IMR-90 (cell line): ENCODE data around the gene MLLT3. TPM values are rescaled to one million over a fixed set of nuclear protein-coding genes. Genes with fewer than 3 reads are reported as not detected.
A peak's percentile ranks its signal among the peaks of the same experiment; 100 is the strongest.

Experiments used
- ATAC-seq: fragments of 200-7000 bp; cut with Tn5 transposase; 2 replicates; pipeline ENCODE4 v1.9.1; 2020; ENCODE audit warnings: low read depth, mild to moderate bottlenecking, moderate library complexity
- BruUV-seq: library from RNA; stranded (reverse); fragments of 400-500 nt; replicated peaks from 2 replicates; lab custom pipeline; 2021; lab: Mats Ljungman, UMichigan
- CTCF ChIA-PET: fragments of 300-600 bp; formaldehyde crosslinking; extraction: SDS; loops from one replicate; lab custom pipeline; 2021; ENCODE audit warnings: antibody characterized with exemption; lab: Yijun Ruan, JAX
- POLR2A ChIA-PET: fragments of 300-600 bp; sonication (Branson Sonifier 250); formaldehyde crosslinking; loops from one replicate; lab custom pipeline; 2022; ENCODE audit warnings: antibody characterized with exemption; ENCODE audit not compliant: unreplicated experiment; lab: Charles Lee
- DNase-seq: peaks from one replicate; pipeline ENCODE4 v3.0.0; 2013
- H2AFZ ChIP-seq: replicated peaks from 2 replicates; pipeline ENCODE3; 2013; ENCODE audit warnings: low read length, mild to moderate bottlenecking; ENCODE audit not compliant: poor library complexity
- H2AK5ac ChIP-seq: 2 replicates; pipeline ENCODE4 v1.6.1; 2013; ENCODE audit warnings: low read depth, low read length, inconsistent platforms
- H2AK9ac ChIP-seq: replicated peaks from 2 replicates; pipeline ENCODE3; 2013; ENCODE audit warnings: mild to moderate bottlenecking, low read depth, low read length, moderate library complexity; ENCODE audit not compliant: poor library complexity
- H2BK120ac ChIP-seq: 2 replicates; pipeline ENCODE4 v1.6.1; 2013; ENCODE audit warnings: low read depth, low read length, inconsistent platforms
- H2BK15ac ChIP-seq: 3 replicates; pipeline ENCODE4 v1.6.1; 2013; ENCODE audit warnings: low read depth, low read length, inconsistent platforms
- H2BK20ac ChIP-seq: 2 replicates; pipeline ENCODE4 v1.6.1; 2013; ENCODE audit warnings: low read depth, mild to moderate bottlenecking, inconsistent platforms, low read length, moderate library complexity
- H2BK5ac ChIP-seq: 2 replicates; pipeline ENCODE4 v1.6.1; 2013; ENCODE audit warnings: mild to moderate bottlenecking, low read depth, low read length, inconsistent platforms; ENCODE audit not compliant: poor library complexity, severe bottlenecking
- H3K14ac ChIP-seq: replicated peaks from 2 replicates; pipeline ENCODE4 v1.6.1; 2013; ENCODE audit warnings: low read depth, low read length, inconsistent platforms
- H3K18ac ChIP-seq: 2 replicates; pipeline ENCODE4 v1.6.1; 2013; ENCODE audit warnings: low read depth, low read length, control low read depth
- H3K23ac ChIP-seq: 2 replicates; pipeline ENCODE4 v1.6.1; 2013; ENCODE audit warnings: low read depth, low read length, inconsistent platforms
- H3K27ac ChIP-seq: 2 replicates; pipeline ENCODE4 v1.5.1; 2013; ENCODE audit warnings: mild to moderate bottlenecking, control low read depth, low read length; ENCODE audit not compliant: insufficient read depth
- H3K27me3 ChIP-seq: 2 replicates; pipeline ENCODE4 v1.6.1; 2013; ENCODE audit warnings: low read length; ENCODE audit not compliant: control insufficient read depth, insufficient read depth
- H3K36me3 ChIP-seq: 2 replicates; pipeline ENCODE4 v1.6.1; 2013; ENCODE audit warnings: low read length, mixed read lengths; ENCODE audit not compliant: control insufficient read depth, insufficient read depth
- H3K4ac ChIP-seq: 2 replicates; pipeline ENCODE4 v1.6.1; 2013; ENCODE audit warnings: low read depth, low read length, inconsistent platforms
- H3K4me1 ChIP-seq: 2 replicates; pipeline ENCODE4 v1.6.1; 2013; ENCODE audit warnings: low read length, mixed read lengths; ENCODE audit not compliant: control insufficient read depth, insufficient read depth
- H3K4me2 ChIP-seq: 2 replicates; pipeline ENCODE4 v1.6.1; 2013; ENCODE audit warnings: low read depth, mild to moderate bottlenecking, control low read depth, low read length, moderate library complexity
- H3K4me3 ChIP-seq: 2 replicates; pipeline ENCODE4 v1.5.1; 2013; ENCODE audit warnings: low read depth, mild to moderate bottlenecking, control low read depth, low read length, moderate library complexity; ENCODE audit not compliant: insufficient read depth
- H3K56ac ChIP-seq: 2 replicates; pipeline ENCODE4 v1.6.1; 2013; ENCODE audit warnings: low read length, inconsistent platforms; ENCODE audit not compliant: insufficient read depth; ENCODE audit errors: extremely low read depth
- H3K79me1 ChIP-seq, 2 experiments: 2 replicates each; pipeline ENCODE4 v1.6.1; 2013; ENCODE audit warnings: low read length in 2 of 2, inconsistent platforms in 1 of 2, low read depth in 1 of 2
- H3K9ac ChIP-seq: 2 replicates; pipeline ENCODE4 v1.6.1; 2013; ENCODE audit warnings: low read depth, low read length, control low read depth
- H3K9me1 ChIP-seq: 2 replicates; pipeline ENCODE4 v1.6.1; 2013; ENCODE audit warnings: low read length, inconsistent platforms; ENCODE audit not compliant: insufficient read depth
- H3K9me3 ChIP-seq: 2 replicates; pipeline ENCODE4 v1.6.1; 2013; ENCODE audit warnings: low read length; ENCODE audit not compliant: control insufficient read depth, insufficient read depth
- H4K20me1 ChIP-seq: 2 replicates; pipeline ENCODE4 v1.6.1; 2013; ENCODE audit warnings: low read length, inconsistent platforms; ENCODE audit not compliant: insufficient read depth
- H4K5ac ChIP-seq: 2 replicates; pipeline ENCODE4 v1.6.1; 2013; ENCODE audit warnings: mild to moderate bottlenecking, low read depth, low read length, control low read depth
- H4K8ac ChIP-seq, 2 experiments: 2 replicates each; pipeline ENCODE4 v1.6.1; 2013; ENCODE audit warnings: low read depth in 2 of 2, low read length in 2 of 2, control low read depth in 1 of 2, inconsistent platforms in 1 of 2
- H4K91ac ChIP-seq: 2 replicates; pipeline ENCODE4 v1.6.1; 2013; ENCODE audit warnings: low read depth, low read length, inconsistent platforms; ENCODE audit not compliant: insufficient read depth
- BHLHE40 ChIP-seq: fragments of 150-350 bp; IDR thresholded peaks from 2 replicates; pipeline ENCODE4 v1.6.1; 2016; ENCODE audit warnings: mild to moderate bottlenecking, low read depth, low read length
- CEBPB ChIP-seq: IDR thresholded peaks from 2 replicates; pipeline ENCODE4 v1.6.1; 2012; ENCODE audit warnings: low read depth, low read length, improper control_type of control experiment
- CHD1 ChIP-seq: IDR thresholded peaks from 2 replicates; pipeline ENCODE4 v1.6.1; 2012; ENCODE audit warnings: low read depth, low read length, improper control_type of control experiment
- CTCF ChIP-seq: conservative IDR thresholded peaks from 2 replicates; pipeline ENCODE4 v1.5.1; 2012; ENCODE audit warnings: mild to moderate bottlenecking, low read depth, low read length, improper control_type of control experiment
- ELK1 ChIP-seq: fragments of 150-350 bp; IDR thresholded peaks from 2 replicates; pipeline ENCODE4 v1.6.1; 2016; ENCODE audit warnings: low read depth, mild to moderate bottlenecking, low read length, moderate library complexity, borderline replicate concordance
- FOS ChIP-seq: fragments of 150-350 bp; IDR thresholded peaks from 2 replicates; pipeline ENCODE4 v1.6.1; 2016; ENCODE audit warnings: low read depth, low read length
- MAFK ChIP-seq: IDR thresholded peaks from 2 replicates; pipeline ENCODE4 v1.6.1; 2012; ENCODE audit warnings: low read depth, low read length, improper control_type of control experiment
- MAZ ChIP-seq: IDR thresholded peaks from 2 replicates; pipeline ENCODE4 v1.6.1; 2012; ENCODE audit warnings: low read depth, mild to moderate bottlenecking, low read length, improper control_type of control experiment, moderate library complexity, borderline replicate concordance
- MXI1 ChIP-seq: IDR thresholded peaks from 2 replicates; pipeline ENCODE4 v1.6.1; 2012; ENCODE audit warnings: low read depth, mild to moderate bottlenecking, low read length, moderate library complexity, borderline replicate concordance
- NFE2L2 ChIP-seq: fragments of 150-350 bp; IDR thresholded peaks from 2 replicates; pipeline ENCODE4 v1.6.1; 2016; ENCODE audit warnings: low read depth, mild to moderate bottlenecking, low read length
- POLR2A ChIP-seq: IDR thresholded peaks from 2 replicates; pipeline ENCODE4 v1.6.1; 2012; ENCODE audit warnings: mild to moderate bottlenecking, low read depth, low read length
- RAD21 ChIP-seq: IDR thresholded peaks from 2 replicates; pipeline ENCODE4 v1.6.1; 2012; ENCODE audit warnings: low read length, improper control_type of control experiment
- RCOR1 ChIP-seq: IDR thresholded peaks from 2 replicates; pipeline ENCODE4 v1.6.1; 2012; ENCODE audit warnings: mild to moderate bottlenecking, low read length, improper control_type of control experiment; ENCODE audit not compliant: insufficient replicate concordance
- SMC3 ChIP-seq: fragments of 150-350 bp; IDR thresholded peaks from 2 replicates; pipeline ENCODE4 v1.6.1; 2016; ENCODE audit warnings: low read depth, mild to moderate bottlenecking, antibody characterized with exemption, low read length, moderate library complexity
- WGBS, 2 experiments: methylation state at CpG; one replicate each; pipeline versions ENCODE4 v1.1.5 to v1.1.7; 2013; ENCODE audit warnings: missing lambda C conversion rate in 2 of 2; ENCODE audit not compliant: insufficient read length in 1 of 2; ENCODE audit errors: extremely low coverage in 2 of 2; 5-methylcytosine and 5-hydroxymethylcytosine counted together
- dilution Hi-C: fragments of 300-500 bp; cut with HindIII; formaldehyde crosslinking; loops from one replicate; pipeline ENCODE4 v1.14.3; 2018; ENCODE audit warnings: low sequenced_read_pairs; ENCODE audit not compliant: unreplicated experiment
- in situ Hi-C: fragments of 300-500 bp; cut with MboI; formaldehyde crosslinking; loops from 3 replicates; pipeline ENCODE4 v1.14.3; 2019; ENCODE audit warnings: low sequenced_read_pairs, inconsistent platforms, mixed read lengths
- intact Hi-C: fragments of 100-400 bp; cut with micrococcal nuclease; formaldehyde crosslinking; loops from 2 replicates; pipeline ENCODE4 v1.10.0; 2022
- polyA plus RNA-seq, 3 experiments: library from polyadenylated mRNA; depleted of rRNA; stranded (reverse); fragments of >200 nt; gene quantifications; 2 replicates each; pipeline ENCODE4 v1.2.3, GENCODE V29; 2012; ENCODE audit warnings: low replicate concordance in 1 of 3
- total RNA-seq: library from RNA; depleted of rRNA; stranded (reverse); fragments of >200 nt; gene quantifications from 2 replicates; pipeline ENCODE4 v1.2.3, GENCODE V29; 2012

MLLT3 gene
- total and polyA plus RNA-seq, 2 of the 4 experiments (the other 2 are of a cell fraction): 10.4 to 21.1 TPM

GRCh38 chr9:20351715-20352114, 270.6 kb downstream of the MLLT3 start:
- no peaks in the 10 kb centered on the region for H3K9me3 ChIP-seq
- no peak overlapping the region for H4K8ac ChIP-seq
- H2BK15ac ChIP-seq: no peak overlapping the region
- H3K27me3 ChIP-seq: no peaks in the 10 kb centered on the region
- H2AFZ ChIP-seq: no peak overlapping the region
- H3K4me2 ChIP-seq: no peak overlapping the region
- no peak overlapping the region for H3K27ac ChIP-seq
- peaks cover 3% of the 10 kb centered on the region for H3K36me3 ChIP-seq
- 100% methylated on average over 1 of the region's 5 CpGs; no CpG with 5 or more reads in 1 of the 2 experiments for WGBS, 2 experiments
- in situ Hi-C loops (loop anchor here (10.0 kb wide), 3 partner anchors 427 to 763 kb away; no protein-coding TSS in a partner anchor), dilution Hi-C loops (loop anchor here (25.0 kb wide), 1 partner anchor 586 kb away; no protein-coding TSS in a partner anchor), intact Hi-C loops (no loop called here)
- DNase-seq (no peak), ATAC-seq (no peak)
- H3K4ac ChIP-seq: no peak overlapping the region
- H2BK20ac ChIP-seq: peak overlapping the region; percentile 1; the same call in 1 of the 2 replicates
- H2AK5ac ChIP-seq: no peak overlapping the region
- no peak overlapping the region for H4K5ac ChIP-seq
- no peak overlapping the region for H3K4me3 ChIP-seq
- no peaks in the 10 kb centered on the region for H4K20me1 ChIP-seq
- TF ChIP-seq CEBPB: no peak
- no peak for TF ChIP-seq BHLHE40
- no peak for TF ChIP-seq FOS
- no peak for TF ChIP-seq RAD21
- no peak for TF ChIP-seq SMC3
- no peak for TF ChIP-seq MXI1
- TF ChIP-seq CHD1: no peak
- no peak for TF ChIP-seq MAFK
- no peak for TF ChIP-seq MAZ
- TF ChIP-seq CTCF: no peak
- no peak for TF ChIP-seq ELK1
- no peak for TF ChIP-seq POLR2A
- TF ChIP-seq RCOR1: no peak
- TF ChIP-seq NFE2L2: no peak
- no peak overlapping the region for H3K18ac ChIP-seq
- H2BK120ac ChIP-seq: no peak overlapping the region
- peaks cover 19% of the 10 kb centered on the region for H3K4me1 ChIP-seq
- H2AK9ac ChIP-seq: no peak overlapping the region
- H2BK5ac ChIP-seq: no peak overlapping the region
- H3K9ac ChIP-seq: no peak overlapping the region
- peaks cover 11% of the 10 kb centered on the region for H3K9me1 ChIP-seq
- no peak overlapping the region for H3K56ac ChIP-seq
- BruUV-seq: no TSS peak
- POLR2A ChIA-PET: no interaction called here
- peaks cover 0 to 6% of the 10 kb centered on the region in 2 experiments; a peak in 1 of 4 replicates for H3K79me1 ChIP-seq
- no peak overlapping the region for H3K23ac ChIP-seq
- CTCF ChIA-PET: no interaction called here
- no peak overlapping the region for H3K14ac ChIP-seq
- H4K91ac ChIP-seq: no peak overlapping the region
